ENCODE results near the gene CCL20. TPM values are rescaled to one million over a fixed set of nuclear protein-coding genes. Genes with fewer than 3 reads are reported as not detected.

Gene CCL20
- total and polyA plus RNA-seq, 2 of the 13 experiments (the other 11 are each of a cell fraction or from before 2014, with no cell fraction given): 223 to 903 TPM

- TF ChIP-seq KLF11 (CRISPR knock-in tag; IDR thresholded peaks at IDR 0.05) (peak; percentile 40; the same call in 1 of the 2 replicates), ZNF605 (CRISPR knock-in tag; IDR thresholded peaks at IDR 0.05) (peak; percentile 92), TGIF2 (CRISPR knock-in tag; IDR thresholded peaks at IDR 0.05) (peak; percentile 99), THYN1 (CRISPR knock-in tag; IDR thresholded peaks at IDR 0.05; ENCODE audit: borderline replicate concordance, low read depth) (no peak), ZSCAN29 (CRISPR knock-in tag; conservative IDR thresholded peaks at IDR 0.05) (peak; percentile 95), DDIT3 (CRISPR knock-in tag; IDR thresholded peaks at IDR 0.05) (peak; percentile 36), ZNF580 (CRISPR knock-in tag; IDR thresholded peaks at IDR 0.05; ENCODE audit: borderline replicate concordance, low read depth) (peak; percentile 80), KAT7 (CRISPR knock-in tag; IDR thresholded peaks at IDR 0.05; ENCODE audit: borderline replicate concordance) (peak; percentile 89), ZBTB4 (CRISPR knock-in tag; IDR thresholded peaks at IDR 0.05; ENCODE audit: borderline replicate concordance) (no peak), PLRG1 (conservative IDR thresholded peaks at IDR 0.05) (no peak), HNF4G (IDR thresholded peaks at IDR 0.05; ENCODE audit: borderline replicate concordance, low read depth, low read length) (peak; percentile 86), HNF4G (CRISPR knock-in tag; IDR thresholded peaks at IDR 0.05; ENCODE audit: borderline replicate concordance, low read depth) (peak; percentile 97), CENPX (CRISPR knock-in tag; IDR thresholded peaks at IDR 0.05) (no peak), KLF9 (CRISPR knock-in tag; IDR thresholded peaks at IDR 0.05; ENCODE audit: low read depth) (peak; percentile 61), HDAC1 (CRISPR knock-in tag; IDR thresholded peaks at IDR 0.05) (peak; percentile 87), ZGPAT (CRISPR knock-in tag; IDR thresholded peaks at IDR 0.05) (peak; percentile 98), NFE2L1 (CRISPR knock-in tag; IDR thresholded peaks at IDR 0.05; ENCODE audit: borderline replicate concordance) (no peak), ZBTB21 (CRISPR knock-in tag; IDR thresholded peaks at IDR 0.05) (peak; percentile 71; the same call in 1 of the 2 replicates), ZUFSP (CRISPR knock-in tag; IDR thresholded peaks at IDR 0.05; ENCODE audit: borderline replicate concordance) (no peak), SNAPC5 (CRISPR knock-in tag; IDR thresholded peaks at IDR 0.05; ENCODE audit: borderline replicate concordance) (0 out of 2 replicates have a peak, but pooled peaks have one; percentile 80), TBP (CRISPR knock-in tag; IDR thresholded peaks at IDR 0.05) (no peak)
Observed at GRCh38 chr2:227813562-227814353, at the start of gene CCL20 (continued).
